Activated naive CD8-positive, alpha-beta T cell (primary cell): Measurements from ENCODE around the gene TERB1.

Source experiments
- H3K27ac Mint-ChIP-seq: one replicate; pipeline ENCODE4 v1.8.0; 2021; ENCODE audit warnings: mixed read lengths
- H3K27me3 Mint-ChIP-seq: one replicate; pipeline ENCODE4 v1.8.0; 2021; ENCODE audit warnings: mixed read lengths
- H3K36me3 Mint-ChIP-seq: one replicate; pipeline ENCODE4 v1.8.0; 2021; ENCODE audit warnings: mixed read lengths
- H3K4me1 Mint-ChIP-seq: one replicate; pipeline ENCODE4 v1.8.0; 2021; ENCODE audit warnings: low read depth, mixed read lengths
- H3K4me3 Mint-ChIP-seq: one replicate; pipeline ENCODE4 v1.8.0; 2021; ENCODE audit warnings: mild to moderate bottlenecking, mixed read lengths
- H3K9me3 Mint-ChIP-seq: one replicate; pipeline ENCODE4 v1.8.0; 2021; ENCODE audit warnings: low read depth, mixed read lengths

Gene TERB1

GRCh38 chr16:66787427-66787826 is 14.0 kb downstream of the TERB1 start:
- no peaks in the 10 kb centered on the region for H3K9me3 Mint-ChIP-seq
- no peaks in the 10 kb centered on the region for H3K4me1 Mint-ChIP-seq
- no peaks in the 10 kb centered on the region for H3K27me3 Mint-ChIP-seq
- no peak overlapping the region for H3K27ac Mint-ChIP-seq
- no peak overlapping the region for H3K4me3 Mint-ChIP-seq
- no peaks in the 10 kb centered on the region for H3K36me3 Mint-ChIP-seq

DNA sequence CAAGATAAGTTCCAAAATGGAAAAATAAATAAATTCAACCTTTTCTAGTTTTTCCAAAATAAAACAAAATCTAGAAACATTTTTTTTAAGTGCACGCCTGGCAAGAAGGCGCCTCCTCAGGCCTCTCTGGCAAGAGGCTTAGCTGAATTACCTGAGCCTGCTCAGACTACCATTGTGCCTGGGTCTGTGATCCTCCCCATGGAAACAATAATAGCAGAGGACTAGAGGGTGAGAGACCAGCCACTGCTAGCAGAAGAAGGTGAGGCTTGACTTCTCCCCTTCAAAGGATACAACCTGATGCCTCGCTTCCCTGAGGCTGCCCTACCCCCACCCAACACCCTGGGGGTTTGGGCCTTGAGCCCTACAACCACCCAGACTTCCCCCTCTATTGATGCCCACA is 14.8 kb downstream of the TERB1 start:
- Mint-ChIP-seq H3K27ac (no peak overlapping the region), H3K36me3 (no peaks in the 10 kb centered on the region), H3K9me3 (no peaks in the 10 kb centered on the region), H3K27me3 (no peaks in the 10 kb centered on the region), H3K4me1 (no peaks in the 10 kb centered on the region), H3K4me3 (no peak overlapping the region)

GRCh38 chr16:66776457-66776856 is 24.9 kb downstream of the TERB1 start:
- H3K27me3 Mint-ChIP-seq: no peaks in the 10 kb centered on the region

DNA sequence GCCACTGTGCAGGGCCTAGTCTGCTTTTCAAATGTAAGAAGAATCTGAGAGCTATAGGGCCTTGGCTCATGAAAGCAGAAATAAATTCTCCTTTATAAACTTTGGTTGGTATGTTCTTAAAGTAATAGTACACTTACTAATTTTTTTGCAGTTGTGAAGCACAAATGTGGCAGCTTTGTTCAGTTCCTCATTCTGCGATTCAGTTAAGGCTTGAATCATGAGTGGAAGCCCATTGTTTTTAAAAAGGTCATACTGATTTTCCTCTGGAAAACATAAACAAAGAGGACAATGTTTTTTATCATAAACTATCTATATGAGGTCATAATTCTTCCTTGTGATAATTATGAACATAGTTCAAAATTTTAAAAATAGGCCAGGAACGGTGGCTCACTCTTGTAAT is 26.4 kb downstream of the TERB1 start:
- H3K4me3 Mint-ChIP-seq: no peak overlapping the region
- peaks cover 13% of the 10 kb centered on the region for H3K36me3 Mint-ChIP-seq
- H3K27ac Mint-ChIP-seq: no peak overlapping the region
- no peaks in the 10 kb centered on the region for H3K9me3 Mint-ChIP-seq
- no peaks in the 10 kb centered on the region for H3K27me3 Mint-ChIP-seq
- no peaks in the 10 kb centered on the region for H3K4me1 Mint-ChIP-seq

More at GRCh38 chr16:66776457-66776856, 24.9 kb downstream of the TERB1 start:
- Mint-ChIP-seq H3K27ac (no peak overlapping the region), H3K4me3 (no peak overlapping the region), H3K36me3 (peaks cover 13% of the 10 kb centered on the region), H3K9me3 (no peaks in the 10 kb centered on the region), H3K4me1 (no peaks in the 10 kb centered on the region)

GRCh38 chr16:66758086-66758485 is 43.3 kb downstream of the TERB1 start:
- Mint-ChIP-seq H3K36me3 (no peaks in the 10 kb centered on the region), H3K27me3 (peaks cover 1% of the 10 kb centered on the region), H3K27ac (no peak overlapping the region), H3K4me3 (no peak overlapping the region), H3K4me1 (no peaks in the 10 kb centered on the region), H3K9me3 (no peaks in the 10 kb centered on the region)

- Mint-ChIP-seq H3K4me3 (no peak overlapping the region), H3K4me1 (peaks cover 16% of the 10 kb centered on the region), H3K27ac (no peak overlapping the region), H3K27me3 (peaks cover 3% of the 10 kb centered on the region), H3K9me3 (no peaks in the 10 kb centered on the region), H3K36me3 (no peaks in the 10 kb centered on the region)
These were observed 46.6 kb downstream of the TERB1 start for GRCh38 chr16:66754819-66755218.

- no peak overlapping the region for H3K27ac Mint-ChIP-seq
- H3K9me3 Mint-ChIP-seq: no peaks in the 10 kb centered on the region
- H3K4me3 Mint-ChIP-seq: no peak overlapping the region
- H3K27me3 Mint-ChIP-seq: peaks cover 2% of the 10 kb centered on the region
- H3K36me3 Mint-ChIP-seq: no peaks in the 10 kb centered on the region
- H3K4me1 Mint-ChIP-seq: peaks cover 22% of the 10 kb centered on the region
These were observed 47.2 kb downstream of the TERB1 start for GRCh38 chr16:66754211-66754610.

GRCh38 chr16:66752958-66753357 is 48.4 kb downstream of the TERB1 start:
- H3K4me3 Mint-ChIP-seq: no peak overlapping the region
- H3K4me1 Mint-ChIP-seq: peaks cover 32% of the 10 kb centered on the region
- H3K36me3 Mint-ChIP-seq: no peaks in the 10 kb centered on the region
- H3K27me3 Mint-ChIP-seq: peaks cover 1% of the 10 kb centered on the region
- H3K27ac Mint-ChIP-seq: no peak overlapping the region
- no peaks in the 10 kb centered on the region for H3K9me3 Mint-ChIP-seq

- peak overlapping the region; percentile 85 for H3K4me3 Mint-ChIP-seq
- peaks cover 1% of the 10 kb centered on the region for H3K27me3 Mint-ChIP-seq
- peaks cover 32% of the 10 kb centered on the region for H3K4me1 Mint-ChIP-seq
- no peaks in the 10 kb centered on the region for H3K36me3 Mint-ChIP-seq
- H3K9me3 Mint-ChIP-seq: no peaks in the 10 kb centered on the region
- H3K27ac Mint-ChIP-seq: peak overlapping the region; percentile 93
These were observed 49.0 kb downstream of the TERB1 start for GRCh38 chr16:66752379-66752778.

DNA sequence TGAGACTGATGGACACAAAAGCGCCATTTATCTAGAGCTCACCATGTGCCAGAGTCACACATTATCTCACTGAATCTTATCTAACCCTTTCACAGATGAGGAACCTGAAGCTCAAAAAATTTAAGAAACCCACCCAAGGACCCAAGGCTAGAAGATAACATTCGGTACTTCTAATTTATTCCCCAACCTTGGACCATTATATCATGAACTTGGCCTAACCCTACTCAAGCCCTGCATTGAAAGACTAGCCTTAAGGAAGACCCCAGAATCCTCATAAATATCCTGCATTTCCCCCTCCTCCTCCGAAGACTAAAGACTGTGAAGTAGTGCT is 49.4 kb downstream of the TERB1 start:
- H3K4me3 Mint-ChIP-seq: peak overlapping the region; percentile 85
- H3K27me3 Mint-ChIP-seq: peaks cover 1% of the 10 kb centered on the region
- H3K4me1 Mint-ChIP-seq: peaks cover 33% of the 10 kb centered on the region
- H3K27ac Mint-ChIP-seq: peak overlapping the region; percentile 93
- H3K9me3 Mint-ChIP-seq: no peaks in the 10 kb centered on the region
- no peaks in the 10 kb centered on the region for H3K36me3 Mint-ChIP-seq

DNA sequence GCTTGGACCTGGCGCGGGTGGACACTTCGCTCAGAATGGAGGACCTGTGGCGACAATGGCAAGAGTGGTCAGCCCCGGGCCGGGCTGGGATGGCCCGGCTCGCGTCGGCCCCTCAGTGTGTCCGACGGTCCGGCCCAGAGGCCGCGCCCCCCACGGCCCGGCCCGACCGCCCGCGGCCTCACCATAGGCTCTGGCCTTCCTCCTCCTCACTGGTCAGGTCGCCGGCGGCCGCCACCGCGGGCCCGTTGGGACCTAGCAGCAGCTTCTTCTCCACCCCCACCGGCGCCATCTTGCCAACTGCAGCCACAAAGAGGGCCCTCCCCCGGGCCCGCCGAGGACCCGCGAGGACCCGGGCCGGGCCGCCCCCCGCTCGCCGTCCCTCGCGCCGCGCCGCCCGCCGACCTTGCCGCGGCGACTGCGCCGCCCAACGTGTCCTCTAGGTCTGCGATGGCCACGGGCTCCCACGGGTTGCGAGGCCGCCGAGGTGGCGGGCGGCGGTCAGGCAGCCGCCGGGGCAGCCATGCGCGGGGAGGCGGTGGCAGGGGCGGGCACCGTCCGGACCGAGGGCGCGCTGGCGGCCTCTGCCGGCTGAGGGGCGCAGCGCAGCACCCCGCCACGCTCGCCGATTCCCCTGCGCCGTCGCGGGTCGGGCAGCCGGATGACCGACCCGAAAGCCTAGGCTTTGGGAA is 49.9 kb downstream of the TERB1 start, which contains the start of gene DYNC1LI2:
Gene DYNC1LI2, minus strand, starts transcription at position 307 of the 689 bp plus-strand sequence. Its CDS starts 18 bp downstream, at position 289.
- H3K36me3 Mint-ChIP-seq: no peaks in the 10 kb centered on the region
- H3K4me3 Mint-ChIP-seq: peak within 1 kb of the TSS; percentile 95
- peak within 1 kb of the TSS; percentile 93 for H3K27ac Mint-ChIP-seq
- no peaks in the 10 kb centered on the region for H3K9me3 Mint-ChIP-seq
- peaks cover 38% of the 10 kb centered on the region for H3K4me1 Mint-ChIP-seq
- peaks cover 1% of the 10 kb centered on the region for H3K27me3 Mint-ChIP-seq

GRCh38 chr16:66751053-66751302 is 50.4 kb downstream of the TERB1 start:
- Mint-ChIP-seq H3K36me3 (no peaks in the 10 kb centered on the region), H3K9me3 (no peaks in the 10 kb centered on the region), H3K27me3 (peaks cover 1% of the 10 kb centered on the region), H3K4me1 (peaks cover 42% of the 10 kb centered on the region), H3K4me3 (peak overlapping the region; percentile 95), H3K27ac (peak overlapping the region; percentile 92)

DNA sequence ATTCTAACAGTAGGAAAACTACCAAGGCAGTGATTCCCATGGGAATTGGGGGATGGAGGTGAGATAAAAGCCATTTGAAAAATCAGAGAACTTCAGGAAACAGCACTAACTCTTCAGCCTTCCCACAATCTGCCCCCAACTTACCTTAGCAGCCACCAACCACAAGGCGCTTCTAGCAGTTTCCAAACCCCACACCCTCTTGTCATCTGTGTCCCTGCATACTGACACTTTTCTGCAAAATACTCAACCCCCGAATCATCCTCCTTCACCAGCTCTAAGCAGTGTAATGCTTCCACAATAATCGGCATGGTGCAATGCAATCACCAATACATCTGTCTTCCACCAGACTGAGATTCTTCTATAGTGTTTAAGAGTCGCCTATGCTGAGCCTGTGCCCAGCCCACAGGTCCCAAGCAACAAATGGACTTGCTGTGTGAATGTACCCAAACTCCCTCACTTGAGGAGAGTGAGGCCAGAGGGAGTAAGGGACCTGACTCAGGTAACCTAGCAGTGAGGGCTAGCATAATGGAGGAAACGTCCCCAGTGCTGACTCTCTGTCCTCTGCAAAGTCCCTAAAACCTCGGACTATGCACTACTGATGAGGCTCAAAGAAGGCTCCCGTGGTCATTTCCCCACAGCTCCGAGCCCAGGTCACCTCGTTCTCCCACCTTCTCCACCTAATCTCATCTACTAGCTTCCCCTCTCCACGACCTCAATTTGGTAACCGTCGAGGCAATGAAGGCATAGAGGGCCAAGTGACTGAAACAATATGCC is 50.9 kb downstream of the TERB1 start:
- Mint-ChIP-seq H3K4me1 (peaks cover 42% of the 10 kb centered on the region), H3K9me3 (no peaks in the 10 kb centered on the region), H3K36me3 (no peaks in the 10 kb centered on the region), H3K4me3 (peak overlapping the region; percentile 95), H3K27me3 (peaks cover 1% of the 10 kb centered on the region), H3K27ac (peak overlapping the region; percentile 92)

GRCh38 chr16:66746682-66747081 is 54.7 kb downstream of the TERB1 start:
- Mint-ChIP-seq H3K27me3 (no peaks in the 10 kb centered on the region), H3K27ac (peak overlapping the region; percentile 4), H3K9me3 (no peaks in the 10 kb centered on the region), H3K36me3 (no peaks in the 10 kb centered on the region), H3K4me3 (peak overlapping the region; percentile 15), H3K4me1 (peaks cover 38% of the 10 kb centered on the region)

DNA sequence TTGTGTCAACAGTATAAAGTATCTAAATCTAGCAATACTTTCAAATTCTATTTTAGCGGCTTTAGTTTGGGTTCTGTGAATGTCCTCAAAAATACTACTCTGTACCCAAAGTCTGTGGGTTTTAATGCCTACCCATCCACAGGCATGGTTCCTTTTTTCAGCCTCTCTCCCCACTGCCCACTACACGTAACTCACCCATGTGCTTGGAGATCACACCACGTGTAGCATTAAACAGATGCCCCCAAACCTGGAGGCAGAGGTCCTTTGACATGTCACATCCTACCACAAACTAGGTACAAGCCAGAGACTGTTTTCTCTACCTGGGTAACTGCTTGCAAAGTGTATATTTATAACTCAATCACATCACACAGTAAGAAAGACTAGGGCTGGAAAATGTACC is 55.3 kb downstream of the TERB1 start:
- peaks cover 41% of the 10 kb centered on the region for H3K4me1 Mint-ChIP-seq
- no peak overlapping the region for H3K27ac Mint-ChIP-seq

More for the DNA sequence above, 55.3 kb downstream of the TERB1 start:
- Mint-ChIP-seq H3K9me3 (no peaks in the 10 kb centered on the region), H3K27me3 (no peaks in the 10 kb centered on the region), H3K36me3 (peaks cover 2% of the 10 kb centered on the region), H3K4me3 (no peak overlapping the region)
